Measurements from ENCODE around the gene OR6C76.
"Not testable (repeated sequence)": the region's sequence is repeated elsewhere in the genome, so short reads cannot be mapped to it uniquely, and the experiment has no call there.

OR6C76 gene

DNA sequence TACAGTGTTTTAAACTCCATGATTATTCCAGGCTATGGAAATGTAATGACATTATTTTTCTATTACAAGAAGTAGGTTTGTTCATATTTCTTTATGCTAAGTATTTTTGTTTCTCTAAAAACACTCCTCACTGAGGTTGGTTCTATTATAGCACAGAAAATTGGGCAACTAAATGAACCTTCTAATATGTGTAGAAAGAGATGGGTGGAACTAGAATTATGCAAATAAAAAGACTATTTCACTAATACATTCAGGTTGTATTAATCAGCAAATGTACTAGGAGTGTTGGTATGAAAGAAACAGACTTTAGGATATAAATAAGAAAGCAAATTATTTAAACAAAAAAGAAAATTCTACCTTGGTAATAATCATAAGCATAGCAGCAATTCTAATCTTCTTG lies 22.8 kb downstream of the OR6C76 start:
- DNase-seq (ENCODE audit: low read depth), result no peak
- TF ChIP-seq, protein P1, sequence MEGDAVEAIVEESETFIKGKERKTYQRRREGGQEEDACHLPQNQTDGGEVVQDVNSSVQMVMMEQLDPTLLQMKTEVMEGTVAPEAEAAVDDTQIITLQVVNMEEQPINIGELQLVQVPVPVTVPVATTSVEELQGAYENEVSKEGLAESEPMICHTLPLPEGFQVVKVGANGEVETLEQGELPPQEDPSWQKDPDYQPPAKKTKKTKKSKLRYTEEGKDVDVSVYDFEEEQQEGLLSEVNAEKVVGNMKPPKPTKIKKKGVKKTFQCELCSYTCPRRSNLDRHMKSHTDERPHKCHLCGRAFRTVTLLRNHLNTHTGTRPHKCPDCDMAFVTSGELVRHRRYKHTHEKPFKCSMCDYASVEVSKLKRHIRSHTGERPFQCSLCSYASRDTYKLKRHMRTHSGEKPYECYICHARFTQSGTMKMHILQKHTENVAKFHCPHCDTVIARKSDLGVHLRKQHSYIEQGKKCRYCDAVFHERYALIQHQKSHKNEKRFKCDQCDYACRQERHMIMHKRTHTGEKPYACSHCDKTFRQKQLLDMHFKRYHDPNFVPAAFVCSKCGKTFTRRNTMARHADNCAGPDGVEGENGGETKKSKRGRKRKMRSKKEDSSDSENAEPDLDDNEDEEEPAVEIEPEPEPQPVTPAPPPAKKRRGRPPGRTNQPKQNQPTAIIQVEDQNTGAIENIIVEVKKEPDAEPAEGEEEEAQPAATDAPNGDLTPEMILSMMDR (conservative IDR thresholded peaks at IDR 0.05; ENCODE audit: low read depth, low read length), result no peak
- no peak overlapping the region for H3K4me3 ChIP-seq (ENCODE audit: low read depth, low read length)

DNA sequence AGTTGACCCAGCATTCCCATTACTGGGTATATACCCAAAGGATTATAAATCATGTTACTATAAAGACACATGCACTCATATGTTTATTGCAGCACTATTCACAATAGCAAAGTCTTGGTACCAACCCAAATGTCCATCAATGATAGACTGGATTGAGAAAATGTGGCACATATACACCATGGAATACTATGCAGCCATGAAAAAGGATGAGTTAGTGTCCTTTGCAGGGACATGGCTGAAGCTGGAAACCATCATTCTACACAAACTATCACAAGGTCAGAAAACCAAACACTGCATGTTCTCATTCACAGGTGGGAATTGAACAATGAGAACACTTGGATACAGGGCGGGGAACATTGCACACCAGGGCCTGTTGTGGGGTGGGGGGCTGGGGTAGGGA lies 38.9 kb downstream of the OR6C76 start:
- DNase-seq (ENCODE audit: low read depth); H3K4me3 ChIP-seq (ENCODE audit: low read depth, low read length): not testable (repeated sequence)

DNA sequence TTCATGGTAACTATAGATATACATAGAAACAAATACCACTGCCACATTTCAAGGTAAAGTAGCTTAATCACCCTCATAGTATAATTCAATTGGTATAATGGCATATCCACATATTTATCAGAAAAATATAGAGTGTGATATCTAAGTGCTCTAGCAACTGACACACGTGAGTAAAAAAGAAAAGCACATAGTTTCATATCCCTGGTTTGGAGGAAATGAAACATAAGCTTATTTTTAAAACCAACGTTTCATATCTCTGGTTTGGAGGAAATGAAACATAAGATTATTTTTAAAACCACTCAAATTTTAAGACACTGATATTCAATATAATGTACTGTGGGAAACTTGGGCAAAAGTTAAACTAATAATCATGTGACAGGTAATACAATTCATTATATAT lies 41.8 kb downstream of the OR6C76 start:
- H3K4me3 ChIP-seq (ENCODE audit: low read depth, low read length), result no peak overlapping the region
- TF ChIP-seq, protein P1 (conservative IDR thresholded peaks at IDR 0.05; ENCODE audit: low read depth, low read length), result no peak
- no peak for DNase-seq (ENCODE audit: low read depth)

GRCh38 chr12:55469291-55469690 lies 43.2 kb downstream of the OR6C76 start:
- no peak overlapping the region for H3K4me3 ChIP-seq (ENCODE audit: low read depth, low read length)
- TF ChIP-seq, protein P1 (conservative IDR thresholded peaks at IDR 0.05; ENCODE audit: low read depth, low read length), result no peak
- no peak for DNase-seq (ENCODE audit: low read depth)

DNA sequence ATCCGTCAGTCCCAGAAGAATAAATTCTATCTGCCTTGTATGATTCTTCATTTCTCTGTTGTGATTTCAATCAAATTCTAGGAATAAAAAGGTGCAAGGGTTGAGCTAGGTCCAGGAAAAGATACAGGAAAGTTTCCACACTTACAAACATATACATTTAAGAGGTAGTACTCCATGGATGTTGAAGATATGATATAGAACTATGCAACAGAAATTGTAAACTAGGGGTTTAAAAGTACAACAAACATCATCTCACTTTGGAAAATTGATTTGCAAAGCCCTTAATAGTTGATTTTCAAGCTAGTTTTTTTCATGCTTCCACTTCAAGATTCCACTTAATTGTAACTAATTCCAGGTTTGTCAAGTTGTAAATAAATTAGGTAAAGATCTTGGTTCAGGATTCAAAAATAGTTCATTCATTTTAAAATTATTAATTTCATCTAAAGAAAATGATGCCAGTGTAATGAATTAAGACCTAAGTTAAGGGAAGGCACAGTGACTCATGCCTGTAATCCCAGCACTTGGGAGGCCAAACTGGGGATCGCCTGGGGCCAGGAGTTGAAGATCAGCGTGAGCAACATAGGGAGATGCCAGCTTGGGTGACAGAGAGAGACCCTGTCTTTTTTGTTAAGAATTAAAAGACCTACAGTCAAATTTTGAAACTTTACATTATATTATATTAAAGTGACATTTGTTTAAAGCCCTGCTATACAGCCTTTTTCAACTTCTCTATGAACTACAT lies 44.2 kb downstream of the OR6C76 start, which contains the start of gene OR6C70:
Gene OR6C70, minus strand, starts transcription at position 51 of the 742 bp plus-strand sequence. Its CDS starts 0 bp downstream, at position 51.
- H3K4me3 ChIP-seq (ENCODE audit: low read depth, low read length), result no peak within 1 kb of the TSS
- TF ChIP-seq, protein P1 (conservative IDR thresholded peaks at IDR 0.05; ENCODE audit: low read depth, low read length), result no peak
- DNase-seq (ENCODE audit: low read depth), result no peak

DNA sequence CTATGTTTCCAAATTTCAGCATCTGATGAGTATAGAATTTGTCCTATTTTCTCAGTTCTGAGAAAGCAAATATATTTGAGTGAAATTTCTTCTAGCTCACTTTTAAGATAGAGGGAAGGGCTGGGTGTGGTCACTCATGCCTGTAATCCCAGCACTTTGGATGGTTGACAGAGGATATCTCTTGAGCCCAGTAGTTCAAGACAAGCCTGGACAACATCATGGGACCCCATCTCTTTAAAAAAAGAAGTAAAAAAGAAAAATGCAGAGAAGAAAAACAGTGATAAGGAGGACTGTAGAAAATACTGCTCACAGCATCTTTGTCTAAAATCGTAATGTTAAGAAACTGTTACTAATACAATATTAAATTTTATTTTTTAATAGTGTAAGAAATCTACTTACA lies 46.2 kb downstream of the OR6C76 start:
- no peak overlapping the region for H3K4me3 ChIP-seq (ENCODE audit: low read depth, low read length)
- TF ChIP-seq, protein P1 (conservative IDR thresholded peaks at IDR 0.05; ENCODE audit: low read depth, low read length), result no peak
- no peak for DNase-seq (ENCODE audit: low read depth)
